ENCODE data around the gene KLK14. TPM values are rescaled to one million over a fixed set of nuclear protein-coding genes. Genes with fewer than 3 reads are reported as not detected.

Gene KLK14
- total RNA-seq = 0.72 TPM

- no peak for DNase-seq
These were observed at the start of gene KLK14 for GRCh38 chr19:51082611-51083010. Gene KLK14 (minus strand): TSS chr19:51082887. CDS start chr19:51082614, 273 bp downstream.

GRCh38 chr19:51131780-51132680, 49.3 kb upstream of the KLK14 start:
- peak; percentile 9 for DNase-seq

- DNase-seq = no peak
These were observed 47.0 kb upstream of the KLK14 start for GRCh38 chr19:51129716-51130115.

- DNase-seq = no peak
These were observed 45.5 kb upstream of the KLK14 start for GRCh38 chr19:51128227-51128626.

- DNase-seq = peak; percentile 9
These were observed 45.1 kb upstream of the KLK14 start for GRCh38 chr19:51127755-51128154.

GRCh38 chr19:51127032-51127431, 44.3 kb upstream of the KLK14 start:
- DNase-seq = no peak

- DNase-seq = no peak
These were observed 42.9 kb upstream of the KLK14 start for GRCh38 chr19:51125421-51126075.

GRCh38 chr19:51124729-51125128, 42.0 kb upstream of the KLK14 start, which contains the start of gene SIGLEC9:
Gene SIGLEC9 (plus strand): TSS chr19:51124906. CDS start chr19:51124975, 69 bp downstream.
- no peak for DNase-seq

GRCh38 chr19:51124216-51124615, 41.5 kb upstream of the KLK14 start:
- DNase-seq = no peak

GRCh38 chr19:51123802-51124201, 41.1 kb upstream of the KLK14 start:
- no peak for DNase-seq

- no peak for DNase-seq
These were observed 40.7 kb upstream of the KLK14 start for GRCh38 chr19:51123381-51123800.

- DNase-seq = no peak
These were observed 39.7 kb upstream of the KLK14 start for GRCh38 chr19:51122112-51122981.

- DNase-seq = no peak
These were observed 38.6 kb upstream of the KLK14 start for GRCh38 chr19:51121257-51121656.

- DNase-seq = no peak
These were observed 37.5 kb upstream of the KLK14 start for GRCh38 chr19:51120160-51120559.

GRCh38 chr19:51119611-51120010, 36.9 kb upstream of the KLK14 start:
- DNase-seq = no peak

- no peak for DNase-seq
These were observed 36.4 kb upstream of the KLK14 start for GRCh38 chr19:51119101-51119500.

- no peak for DNase-seq
These were observed 34.1 kb upstream of the KLK14 start for GRCh38 chr19:51116736-51117286.

GRCh38 chr19:51114087-51114729, 31.5 kb upstream of the KLK14 start:
- no peak for DNase-seq

GRCh38 chr19:51111606-51112005, 28.9 kb upstream of the KLK14 start:
- DNase-seq = no peak

GRCh38 chr19:51110666-51110971, 27.9 kb upstream of the KLK14 start:
- no peak for DNase-seq

- no peak for DNase-seq
These were observed 26.1 kb upstream of the KLK14 start for GRCh38 chr19:51108805-51109146.

Data from tongue (tissue), 2 donors.